Naive thymus-derived CD8-positive, alpha-beta T cell (primary cell): ENCODE results near the gene HDAC10. TPM values are rescaled to one million over a fixed set of nuclear protein-coding genes. Genes with fewer than 3 reads are reported as not detected.
"Not testable (repeated sequence)": the region's sequence is repeated elsewhere in the genome, so short reads cannot be mapped to it uniquely, and the experiment has no call there.

ENCODE experiments used
- ATAC-seq, 2 donors: fragments of 150-1000 bp; cut with Tn5 transposase in 1 of 2; sonication (Bioruptor Pico), chemical (Tn5 transposase) in 1 of 2; 1 replicate in 1 of 2; 2 replicates in 1 of 2; pipeline ENCODE4 v1.10.0; 2021; ENCODE audit warnings: mild to moderate bottlenecking in 2 of 2, moderate library complexity in 2 of 2
- POLR2A ChIA-PET: fragments of 350-600 bp; sonication (Branson Sonifier 250); formaldehyde crosslinking; loops from one replicate; lab custom pipeline; 2021; ENCODE audit warnings: antibody characterized with exemption; lab: Charles Lee
- DNase-seq, 10 donors: peaks; one replicate each; pipeline versions ENCODE4 v3.0.0 to v3.0.0-alpha.2; 2020 to 2022
- H3K27ac Mint-ChIP-seq, 10 donors: one replicate each; pipeline ENCODE4 v1.8.0; 2020 to 2022; ENCODE audit warnings: mild to moderate bottlenecking in 10 of 10, mixed read lengths in 10 of 10, moderate library complexity in 4 of 10, inconsistent platforms in 1 of 10
- H3K27me3 Mint-ChIP-seq, 5 donors: one replicate each; pipeline ENCODE4 v1.8.0; 2021 to 2022; ENCODE audit warnings: mixed read lengths in 5 of 5
- H3K36me3 Mint-ChIP-seq, 3 donors: one replicate each; pipeline ENCODE4 v1.8.0; 2020 to 2022; ENCODE audit warnings: mixed read lengths in 3 of 3, mild to moderate bottlenecking in 2 of 3, inconsistent platforms in 1 of 3
- H3K4me1 Mint-ChIP-seq, 4 donors: one replicate each; pipeline ENCODE4 v1.8.0; 2021 to 2022; ENCODE audit warnings: mixed read lengths in 4 of 4
- H3K4me3 Mint-ChIP-seq, 10 donors: one replicate each; pipeline ENCODE4 v1.8.0; 2020 to 2022; ENCODE audit warnings: mild to moderate bottlenecking in 10 of 10, mixed read lengths in 10 of 10, moderate library complexity in 6 of 10, inconsistent platforms in 1 of 10
- H3K9me3 Mint-ChIP-seq, 9 donors: one replicate each; pipeline ENCODE4 v1.8.0; 2020 to 2022; ENCODE audit warnings: mixed read lengths in 9 of 9, mild to moderate bottlenecking in 3 of 9, inconsistent platforms in 1 of 9, moderate library complexity in 1 of 9
- polyA plus RNA-seq, 3 donors: library from polyadenylated mRNA; unstranded; fragments of 300-500 nt; fragmentation: Illumina TruSeq; gene quantifications; one replicate each; pipeline ENCODE4 v1.2.3, GENCODE V29; 2021
- total RNA-seq, 8 experiments: library from RNA in 2 of 8; stranded (reverse) in 2 of 8; gene quantifications; one replicate each; pipeline ENCODE4 v1.2.3 and lab custom pipeline; 2021 to 2026

The HDAC10 gene
- total and polyA plus RNA-seq, 5 experiments from 2014 or later: 5.4 to 114 (median 7.8) TPM

GRCh38 chr22:50273352-50273751, 22.3 kb upstream of the HDAC10 start:
- not testable (repeated sequence) for H3K27ac Mint-ChIP-seq, ATAC-seq, DNase-seq, H3K27me3 Mint-ChIP-seq, H3K4me3 Mint-ChIP-seq, H3K36me3 Mint-ChIP-seq, H3K9me3 Mint-ChIP-seq
- peaks cover 5 to 21% (median 14%) of the 10 kb centered on the region in 4 donors for H3K4me1 Mint-ChIP-seq
- POLR2A ChIA-PET: interaction anchor here (0.6 to 1.5 kb wide), 5 partner anchors 21 to 252 kb away, joined by 3 to 5 read pairs (median 4); partner anchors contain the start of genes HDAC10 and SCO2

GRCh38 chr22:50272044-50272802, 21.2 kb upstream of the HDAC10 start:
- peak overlapping the region in 5 of 10 donors; percentile 10 to 48 (median 36) for H3K4me3 Mint-ChIP-seq
- DNase-seq (no peak), ATAC-seq (no peak)
- peaks cover 5 to 24% (median 16%) of the 10 kb centered on the region in 4 donors for H3K4me1 Mint-ChIP-seq
- peaks cover 0 to 4% (median 0%) of the 10 kb centered on the region in 5 donors for H3K27me3 Mint-ChIP-seq
- H3K27ac Mint-ChIP-seq: no peak overlapping the region
- POLR2A ChIA-PET: interaction anchor here (0.5 to 1.5 kb wide), 7 partner anchors 20 to 348 kb away, joined by 3 to 5 read pairs (median 4); partner anchors contain the start of genes HDAC10 and SCO2
- no peaks in the 10 kb centered on the region for H3K36me3 Mint-ChIP-seq
- H3K9me3 Mint-ChIP-seq: no peaks in the 10 kb centered on the region

GRCh38 chr22:50271519-50271970, 20.5 kb upstream of the HDAC10 start:
- no peak for ATAC-seq
- peaks cover 5 to 23% (median 16%) of the 10 kb centered on the region in 4 donors for H3K4me1 Mint-ChIP-seq
- H3K4me3 Mint-ChIP-seq: peak overlapping the region in 3 of 10 donors; percentile 60 to 72 (median 64)
- peaks cover 0 to 4% (median 0%) of the 10 kb centered on the region in 5 donors for H3K27me3 Mint-ChIP-seq
- POLR2A ChIA-PET: interaction anchor here (0.5 to 1.2 kb wide), 2 partner anchors 21 to 196 kb away, joined by 4 to 5 read pairs; partner anchors contain the start of gene HDAC10
- no peaks in the 10 kb centered on the region for H3K36me3 Mint-ChIP-seq
- peak in 5 of 10 donors; percentile 36 to 74 (median 43) for DNase-seq
- no peaks in the 10 kb centered on the region for H3K9me3 Mint-ChIP-seq
- no peak overlapping the region for H3K27ac Mint-ChIP-seq

DNA sequence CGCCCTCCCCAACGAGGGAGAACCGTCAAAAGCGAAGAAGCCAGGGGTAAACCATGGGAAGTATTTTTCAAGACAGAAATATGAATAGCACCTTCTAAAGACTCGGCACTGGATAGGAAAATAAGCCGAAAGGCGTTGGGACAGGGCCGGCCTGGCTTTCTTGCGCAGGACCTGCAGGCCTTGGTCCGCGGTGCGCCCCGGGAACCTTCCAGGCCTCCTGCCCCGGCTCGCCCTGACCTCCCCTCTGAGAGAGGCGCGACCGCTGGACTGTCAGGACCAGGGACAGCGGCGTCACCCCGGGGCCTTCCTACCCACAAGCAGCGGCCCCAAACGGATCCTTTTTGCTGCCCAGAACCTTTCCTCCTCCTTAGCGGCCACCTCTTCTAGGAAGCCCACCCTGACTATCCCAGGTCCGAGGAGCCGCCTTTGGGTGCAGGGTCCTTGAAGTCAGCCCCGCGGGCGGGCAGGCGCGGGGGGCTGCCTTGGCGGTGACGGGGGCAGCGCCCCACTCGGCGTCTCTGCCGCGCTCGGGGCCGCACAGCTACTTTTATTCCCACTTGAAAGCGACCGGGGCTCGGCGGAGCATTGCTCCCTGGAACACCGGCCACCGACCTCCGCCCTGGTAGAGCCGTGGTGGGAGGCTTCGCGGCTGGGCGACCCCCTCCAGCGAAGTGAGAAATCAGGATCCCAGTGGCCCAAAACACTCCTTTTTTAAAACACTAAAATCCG, 19.8 kb upstream of the HDAC10 start:
- H3K9me3 Mint-ChIP-seq: no peaks in the 10 kb centered on the region
- peak; percentile 42 to 78 (median 70) for DNase-seq
- H3K27me3 Mint-ChIP-seq: peaks cover 0 to 6% (median 0%) of the 10 kb centered on the region in 5 donors
- ATAC-seq: peak; percentile 65 to 69
- H3K27ac Mint-ChIP-seq: peak overlapping the region in 2 of 10 donors; percentile 4 to 79
- peak overlapping the region; percentile 65 to 83 (median 73) for H3K4me3 Mint-ChIP-seq
- no peaks in the 10 kb centered on the region for H3K36me3 Mint-ChIP-seq
- H3K4me1 Mint-ChIP-seq: peaks cover 5 to 23% (median 16%) of the 10 kb centered on the region in 4 donors
- POLR2A ChIA-PET: no interaction called here

DNA sequence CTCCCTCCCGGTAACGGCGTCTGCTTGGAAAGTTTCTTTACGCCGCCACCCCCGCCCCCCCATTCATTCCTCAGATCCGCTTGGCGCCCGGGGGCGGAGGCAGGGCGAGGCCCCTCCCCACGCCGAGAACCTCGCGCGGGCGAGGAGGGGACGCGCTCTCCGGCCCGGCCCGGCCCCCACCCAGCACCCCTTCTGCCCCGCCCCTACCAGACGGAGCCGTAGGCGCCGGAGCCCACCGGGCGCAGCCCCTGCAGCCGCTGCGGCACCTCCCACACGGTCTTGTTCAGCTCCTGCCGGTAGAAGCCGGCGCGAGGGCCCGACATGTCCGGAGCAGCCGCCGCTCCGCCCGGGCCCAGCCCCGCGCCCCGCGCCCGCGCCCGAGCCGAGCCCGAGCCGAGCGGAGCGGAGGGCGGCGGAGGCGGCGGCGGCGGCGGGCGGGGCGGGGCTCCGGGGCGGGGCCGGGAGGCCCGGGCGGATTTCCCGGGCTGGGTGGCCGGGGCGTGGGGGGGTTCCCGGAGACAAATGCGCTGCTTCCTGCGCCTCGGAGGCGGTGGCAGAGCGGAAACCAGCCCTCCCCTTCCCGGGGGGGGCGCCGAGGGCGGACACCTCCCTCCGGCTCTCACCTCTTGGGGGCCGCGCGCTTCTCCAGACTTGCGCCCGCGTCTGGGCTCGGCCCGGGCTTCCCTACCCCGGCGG, 19.1 kb upstream of the HDAC10 start, which contains the start of gene MAPK11:
Gene MAPK11, minus strand, starts transcription at position 411 of the 696 bp plus-strand sequence. Its CDS starts 88 bp downstream, at position 323.
- Mint-ChIP-seq H3K27ac (peak within 1 kb of the TSS in 3 of 10 donors; percentile 4 to 79 (median 75)), H3K36me3 (no peaks in the 10 kb centered on the region), H3K4me1 (peaks cover 5 to 23% (median 17%) of the 10 kb centered on the region in 4 donors), H3K27me3 (peaks cover 0 to 7% (median 0%) of the 10 kb centered on the region in 5 donors), H3K4me3 (peak within 1 kb of the TSS; percentile 65 to 83 (median 73)), H3K9me3 (no peaks in the 10 kb centered on the region)
- POLR2A ChIA-PET: no interaction called here
- peak; percentile 66 to 74 for ATAC-seq
- peak in 9 of 10 donors; percentile 42 to 86 (median 67) for DNase-seq

- H3K36me3 Mint-ChIP-seq: no peaks in the 10 kb centered on the region
- POLR2A ChIA-PET: no interaction called here
- no peak for ATAC-seq
- peaks cover 5 to 23% (median 16%) of the 10 kb centered on the region in 4 donors for H3K4me1 Mint-ChIP-seq
- H3K4me3 Mint-ChIP-seq: peak overlapping the region; percentile 45 to 77 (median 61)
- H3K27me3 Mint-ChIP-seq: peaks cover 0 to 9% (median 1%) of the 10 kb centered on the region in 5 donors
- DNase-seq: no peak
- no peak overlapping the region for H3K27ac Mint-ChIP-seq
- H3K9me3 Mint-ChIP-seq: no peaks in the 10 kb centered on the region
Measured at GRCh38 chr22:50269573-50269969, 18.5 kb upstream of the HDAC10 start.

- Mint-ChIP-seq H3K9me3 (no peaks in the 10 kb centered on the region), H3K27ac (peak overlapping the region in 2 of 10 donors; percentile 56 to 86), H3K27me3 (peaks cover 0 to 16% (median 3%) of the 10 kb centered on the region in 5 donors), H3K36me3 (no peaks in the 10 kb centered on the region), H3K4me1 (peaks cover 0 to 19% (median 11%) of the 10 kb centered on the region in 4 donors), H3K4me3 (peak overlapping the region in 8 of 10 donors; percentile 12 to 77 (median 33))
- no peak for ATAC-seq
- POLR2A ChIA-PET: no interaction called here
- DNase-seq: no peak
Measured at GRCh38 chr22:50268655-50269113, 17.6 kb upstream of the HDAC10 start.

GRCh38 chr22:50267591-50268390, 16.7 kb upstream of the HDAC10 start:
- Mint-ChIP-seq H3K36me3 (no peaks in the 10 kb centered on the region), H3K9me3 (no peaks in the 10 kb centered on the region), H3K27ac (no peak overlapping the region), H3K4me1 (peaks cover 0 to 15% (median 11%) of the 10 kb centered on the region in 4 donors), H3K27me3 (peaks cover 0 to 21% (median 6%) of the 10 kb centered on the region in 5 donors), H3K4me3 (peak overlapping the region in 3 of 10 donors; percentile 18 to 45 (median 33))
- peak; percentile 12 to 17 for ATAC-seq
- DNase-seq: peak in 6 of 10 donors; percentile 31 to 52 (median 40)
- POLR2A ChIA-PET: interaction anchor here (1.5 kb wide), 1 partner anchor 60 kb away, joined by 4 read pairs; no protein-coding TSS in a partner anchor

- Mint-ChIP-seq H3K4me3 (no peak overlapping the region), H3K36me3 (no peaks in the 10 kb centered on the region), H3K4me1 (peaks cover 5 to 19% (median 15%) of the 10 kb centered on the region in 4 donors), H3K9me3 (no peaks in the 10 kb centered on the region), H3K27ac (no peak overlapping the region), H3K27me3 (peaks cover 4 to 27% (median 12%) of the 10 kb centered on the region in 5 donors)
- ATAC-seq: no peak
- POLR2A ChIA-PET: interaction anchor here (1.5 kb wide), 1 partner anchor 61 kb away, joined by 4 read pairs; no protein-coding TSS in a partner anchor
- no peak for DNase-seq
Measured at GRCh38 chr22:50266994-50267393, 15.9 kb upstream of the HDAC10 start.

GRCh38 chr22:50264946-50265669, 14.0 kb upstream of the HDAC10 start:
- DNase-seq (no peak), ATAC-seq (no peak)
- H3K36me3 Mint-ChIP-seq: no peaks in the 10 kb centered on the region
- H3K27me3 Mint-ChIP-seq: peaks cover 4 to 32% (median 15%) of the 10 kb centered on the region in 5 donors
- peaks cover 7 to 15% (median 10%) of the 10 kb centered on the region in 4 donors for H3K4me1 Mint-ChIP-seq
- H3K9me3 Mint-ChIP-seq: no peaks in the 10 kb centered on the region
- no peak overlapping the region for H3K27ac Mint-ChIP-seq
- POLR2A ChIA-PET: no interaction called here
- H3K4me3 Mint-ChIP-seq: peak overlapping the region in 2 of 10 donors; percentile 20 to 39
